ENCODE data around the gene MYD88. TPM values are rescaled to one million over a fixed set of nuclear protein-coding genes. Genes with fewer than 3 reads are reported as not detected.

MYD88 gene
- total and polyA plus RNA-seq, 2 experiments from 2014 or later = 6.7 to 32.1 TPM

GRCh38 chr3:38149708-38150107, 11.2 kb downstream of the MYD88 start:
- Histone ChIP-seq H3K9me2 (ENCODE audit: insufficient read depth) (no peaks in the 10 kb centered on the region), H3K4me1 (ENCODE audit: insufficient read depth) (peaks cover 19% of the 10 kb centered on the region), H4K20me1 (ENCODE audit: insufficient read depth) (no peaks in the 10 kb centered on the region), H3K79me2 (ENCODE audit: insufficient read depth) (no peaks in the 10 kb centered on the region), H3K9ac (no peak overlapping the region), H3K27me3 (replicated peaks; ENCODE audit: insufficient read depth) (no peaks in the 10 kb centered on the region), H3K27ac (no peak overlapping the region), H3F3A (ENCODE audit: insufficient read depth) (peaks cover 29% of the 10 kb centered on the region), H3K9me3 (ENCODE audit: low read depth) (no peaks in the 10 kb centered on the region), H2AFZ (no peak overlapping the region), H3K4me2 (ENCODE audit: unreplicated experiment) (no peak overlapping the region), H3K36me3 (ENCODE audit: low read depth) (no peaks in the 10 kb centered on the region), H3K4me3 (no peak overlapping the region)
- TF ChIP-seq EZH2 (IDR thresholded peaks at IDR 0.05; ENCODE audit: insufficient read depth, poor library complexity, severe bottlenecking) = no peak
- no peak for TF ChIP-seq EZH2phosphoT487 (IDR thresholded peaks at IDR 0.05; ENCODE audit: insufficient read depth, low read depth)
- WGBS, 2 experiments (ENCODE audit: low coverage in 1 of 2, low lambda C conversion rate in 2 of 2, missing lambda C conversion rate in 2 of 2) = 94 to 98% methylated on average over 3 of the region's 3 CpGs
- DNase-seq = no peak
- in situ Hi-C loops (cut with MboI) = no loop called here

- Histone ChIP-seq H3K27ac (peak overlapping the region; percentile 46), H3K79me2 (ENCODE audit: insufficient read depth) (no peaks in the 10 kb centered on the region), H3K4me2 (ENCODE audit: unreplicated experiment) (no peak overlapping the region), H3K4me3 (no peak overlapping the region), H2AFZ (no peak overlapping the region), H3K9ac (no peak overlapping the region), H3K9me3 (ENCODE audit: low read depth) (no peaks in the 10 kb centered on the region), H3K4me1 (ENCODE audit: insufficient read depth) (peaks cover 21% of the 10 kb centered on the region), H3K36me3 (ENCODE audit: low read depth) (no peaks in the 10 kb centered on the region), H3K9me2 (ENCODE audit: insufficient read depth) (no peaks in the 10 kb centered on the region), H3K27me3 (replicated peaks; ENCODE audit: insufficient read depth) (no peaks in the 10 kb centered on the region), H4K20me1 (ENCODE audit: insufficient read depth) (no peaks in the 10 kb centered on the region), H3F3A (ENCODE audit: insufficient read depth) (peaks cover 30% of the 10 kb centered on the region)
- TF ChIP-seq EZH2 (IDR thresholded peaks at IDR 0.05; ENCODE audit: insufficient read depth, poor library complexity, severe bottlenecking) = no peak
- no peak for TF ChIP-seq EZH2phosphoT487 (IDR thresholded peaks at IDR 0.05; ENCODE audit: insufficient read depth, low read depth)
- WGBS, 2 experiments (ENCODE audit: low coverage in 1 of 2, low lambda C conversion rate in 2 of 2, missing lambda C conversion rate in 2 of 2) = 79 to 90% methylated on average over 3 of the region's 3 CpGs
- in situ Hi-C loops (cut with MboI) = no loop called here
- DNase-seq = no peak
Observed at GRCh38 chr3:38150780-38151528, 12.5 kb downstream of the MYD88 start.

GRCh38 chr3:38151667-38152265, 13.3 kb downstream of the MYD88 start:
- DNase-seq = peak; percentile 67
- TF ChIP-seq EZH2 (IDR thresholded peaks at IDR 0.05; ENCODE audit: insufficient read depth, poor library complexity, severe bottlenecking) = no peak
- TF ChIP-seq EZH2phosphoT487 (IDR thresholded peaks at IDR 0.05; ENCODE audit: insufficient read depth, low read depth) = no peak
- peaks cover 21% of the 10 kb centered on the region for H3K4me1 ChIP-seq (ENCODE audit: insufficient read depth)
- H3K36me3 ChIP-seq (ENCODE audit: low read depth) = no peaks in the 10 kb centered on the region
- H3K9ac ChIP-seq = no peak overlapping the region
- H3F3A ChIP-seq (ENCODE audit: insufficient read depth) = peaks cover 30% of the 10 kb centered on the region
- no peaks in the 10 kb centered on the region for H3K9me3 ChIP-seq (ENCODE audit: low read depth)
- 61% methylated on average over 3 of the region's 3 CpGs for WGBS, 2 experiments (ENCODE audit: low coverage in 1 of 2, low lambda C conversion rate in 2 of 2, missing lambda C conversion rate in 2 of 2)
- H2AFZ ChIP-seq = no peak overlapping the region
- no peaks in the 10 kb centered on the region for H3K9me2 ChIP-seq (ENCODE audit: insufficient read depth)
- in situ Hi-C loops (cut with MboI) = no loop called here
- H3K4me3 ChIP-seq = no peak overlapping the region
- H3K79me2 ChIP-seq (ENCODE audit: insufficient read depth) = no peaks in the 10 kb centered on the region
- peak overlapping the region; percentile 46 for H3K27ac ChIP-seq
- no peaks in the 10 kb centered on the region for H4K20me1 ChIP-seq (ENCODE audit: insufficient read depth)
- H3K27me3 ChIP-seq (replicated peaks; ENCODE audit: insufficient read depth) = no peaks in the 10 kb centered on the region
- H3K4me2 ChIP-seq (ENCODE audit: unreplicated experiment) = no peak overlapping the region

DNA sequence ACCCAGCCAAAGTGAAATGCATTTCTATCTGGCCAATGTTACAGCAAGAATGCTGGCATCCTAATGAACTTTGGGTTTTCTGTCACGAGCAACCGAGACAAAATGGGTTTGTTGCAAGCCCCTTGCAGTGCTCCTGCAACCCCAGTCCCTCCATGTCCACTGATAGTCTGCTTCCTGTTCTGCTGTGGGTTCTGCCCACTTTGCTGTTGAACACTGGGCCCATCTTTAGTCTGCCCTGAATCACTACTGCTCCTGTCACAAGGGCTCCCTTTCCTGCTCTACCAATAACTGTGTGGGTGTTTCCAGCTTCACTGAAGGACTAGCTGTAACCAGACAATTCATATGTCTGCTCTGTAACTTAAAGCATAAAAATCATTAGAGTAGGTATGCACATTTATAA, 14.1 kb downstream of the MYD88 start:
- in situ Hi-C loops (cut with MboI) = no loop called here
- no peak overlapping the region for H2AFZ ChIP-seq
- H3F3A ChIP-seq (ENCODE audit: insufficient read depth) = peaks cover 30% of the 10 kb centered on the region
- H3K9me3 ChIP-seq (ENCODE audit: low read depth) = no peaks in the 10 kb centered on the region
- no peaks in the 10 kb centered on the region for H3K36me3 ChIP-seq (ENCODE audit: low read depth)
- H3K4me1 ChIP-seq (ENCODE audit: insufficient read depth) = peaks cover 21% of the 10 kb centered on the region
- H3K79me2 ChIP-seq (ENCODE audit: insufficient read depth) = no peaks in the 10 kb centered on the region
- H3K4me3 ChIP-seq = no peak overlapping the region
- H3K9me2 ChIP-seq (ENCODE audit: insufficient read depth) = no peaks in the 10 kb centered on the region
- 0 out of 2 replicates have a peak overlapping the region, but pooled peaks have one; percentile 4 for H3K27ac ChIP-seq
- H3K27me3 ChIP-seq (replicated peaks; ENCODE audit: insufficient read depth) = no peaks in the 10 kb centered on the region
- H3K4me2 ChIP-seq (ENCODE audit: unreplicated experiment) = no peak overlapping the region
- 100% methylated on average over 2 of the region's 2 CpGs for WGBS, 2 experiments (ENCODE audit: low coverage in 1 of 2, low lambda C conversion rate in 2 of 2, missing lambda C conversion rate in 2 of 2)
- TF ChIP-seq EZH2 (IDR thresholded peaks at IDR 0.05; ENCODE audit: insufficient read depth, poor library complexity, severe bottlenecking) = no peak
- TF ChIP-seq EZH2phosphoT487 (IDR thresholded peaks at IDR 0.05; ENCODE audit: insufficient read depth, low read depth) = no peak
- H4K20me1 ChIP-seq (ENCODE audit: insufficient read depth) = no peaks in the 10 kb centered on the region
- peak; percentile 45 for DNase-seq
- no peak overlapping the region for H3K9ac ChIP-seq
